ENCODE results near the gene SLC12A9. TPM values are rescaled to one million over a fixed set of nuclear protein-coding genes. Genes with fewer than 3 reads are reported as not detected.
"Not testable (repeated sequence)": the region's sequence is repeated elsewhere in the genome, so short reads cannot be mapped to it uniquely, and the experiment has no call there.

SLC12A9 gene
- polyA plus RNA-seq, 1 donor: 26.0 TPM

DNA sequence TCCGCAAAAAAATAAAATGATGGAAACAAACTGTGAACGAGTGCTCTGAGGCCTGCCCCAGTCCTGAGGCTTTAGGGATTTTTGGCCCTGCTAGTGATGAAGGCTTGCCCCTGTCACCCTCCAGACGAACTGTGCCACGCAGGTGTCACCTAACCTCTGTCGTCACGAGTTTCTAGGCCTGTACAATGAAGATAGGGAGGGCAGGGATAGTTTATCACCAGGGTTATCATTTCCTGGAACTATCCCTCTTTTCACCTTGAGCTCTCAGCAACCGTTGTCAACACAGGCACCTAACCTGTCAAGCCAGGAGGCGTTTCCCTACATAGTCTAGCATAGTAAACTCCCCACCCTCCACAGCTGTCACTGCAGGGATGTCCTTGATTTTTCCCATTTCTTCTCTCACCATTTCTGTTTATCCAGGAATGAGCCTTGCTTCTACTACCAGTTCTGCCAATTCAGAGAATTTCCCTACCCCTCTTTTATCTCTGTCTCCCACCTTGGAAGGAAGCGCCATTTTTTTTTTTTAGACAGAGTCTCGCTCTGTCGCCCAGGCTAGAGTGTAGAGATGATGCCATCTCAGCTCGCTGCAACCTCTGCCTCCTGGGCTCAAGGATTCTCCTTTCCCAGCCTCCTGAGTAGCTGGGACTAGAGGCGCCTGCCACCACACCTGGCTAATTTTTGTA, 45.4 kb downstream of the SLC12A9 start:
- WGBS (ENCODE audit: insufficient coverage, low lambda C conversion rate): 60% methylated on average over 1 of the region's 13 CpGs
- no peak overlapping the region for H3K4me3 ChIP-seq (ENCODE audit: low read length)
- H3K27ac ChIP-seq (ENCODE audit: low read length): peak overlapping the region; percentile 82
- no peaks in the 10 kb centered on the region for H3K36me3 ChIP-seq (ENCODE audit: control insufficient read depth, insufficient read depth, low read length)
- peaks cover 34% of the 10 kb centered on the region for H3K4me1 ChIP-seq (ENCODE audit: control insufficient read depth, insufficient read depth, low read length)
- peaks cover 11% of the 10 kb centered on the region for H3K9me3 ChIP-seq (ENCODE audit: control insufficient read depth, low read depth, low read length)
- peak; percentile 88 to 94 for DNase-seq
- peaks cover 27% of the 10 kb centered on the region for H3K27me3 ChIP-seq (ENCODE audit: control insufficient read depth, insufficient read depth, low read length)

GRCh38 chr7:100899432-100899831, 46.9 kb downstream of the SLC12A9 start:
- Histone ChIP-seq H3K9me3 (ENCODE audit: control insufficient read depth, low read depth, low read length) (peaks cover 11% of the 10 kb centered on the region), H3K27me3 (ENCODE audit: control insufficient read depth, insufficient read depth, low read length) (peaks cover 22% of the 10 kb centered on the region), H3K4me3 (ENCODE audit: low read length) (no peak overlapping the region), H3K27ac (ENCODE audit: low read length) (no peak overlapping the region), H3K36me3 (ENCODE audit: control insufficient read depth, insufficient read depth, low read length) (no peaks in the 10 kb centered on the region), H3K4me1 (ENCODE audit: control insufficient read depth, insufficient read depth, low read length) (peaks cover 37% of the 10 kb centered on the region)
- DNase-seq: no peak
- WGBS (ENCODE audit: insufficient coverage, low lambda C conversion rate): no CpG with 5 or more reads among the region's 5 CpGs

DNA sequence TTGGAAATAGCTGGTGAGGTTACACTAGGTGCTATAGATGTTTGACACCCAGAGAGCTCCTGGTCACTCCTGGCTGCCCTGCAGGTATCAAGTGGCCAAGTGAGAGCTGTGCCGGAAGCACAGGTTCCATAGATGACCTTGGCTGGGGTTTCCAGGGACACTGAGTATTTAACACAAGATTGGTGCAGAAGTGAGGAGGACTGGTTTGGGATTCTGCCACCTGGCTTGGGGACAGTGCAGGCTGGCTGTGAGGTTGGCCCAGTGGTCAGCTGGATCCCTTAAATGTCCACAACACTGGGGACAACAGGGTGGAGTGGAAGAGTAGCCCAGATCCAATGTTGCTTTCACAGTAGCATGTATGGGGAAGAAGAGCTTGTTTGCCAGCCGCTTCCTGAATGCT, 48.5 kb downstream of the SLC12A9 start:
- 100% methylated on average over 1 of the region's 2 CpGs for WGBS (ENCODE audit: insufficient coverage, low lambda C conversion rate)
- DNase-seq: no peak
- H3K4me3 ChIP-seq (ENCODE audit: low read length): no peak overlapping the region
- peaks cover 6% of the 10 kb centered on the region for H3K9me3 ChIP-seq (ENCODE audit: control insufficient read depth, low read depth, low read length)
- H3K4me1 ChIP-seq (ENCODE audit: control insufficient read depth, insufficient read depth, low read length): peaks cover 32% of the 10 kb centered on the region
- H3K27me3 ChIP-seq (ENCODE audit: control insufficient read depth, insufficient read depth, low read length): peaks cover 12% of the 10 kb centered on the region
- H3K36me3 ChIP-seq (ENCODE audit: control insufficient read depth, insufficient read depth, low read length): no peaks in the 10 kb centered on the region
- H3K27ac ChIP-seq (ENCODE audit: low read length): peak overlapping the region; percentile 2

DNA sequence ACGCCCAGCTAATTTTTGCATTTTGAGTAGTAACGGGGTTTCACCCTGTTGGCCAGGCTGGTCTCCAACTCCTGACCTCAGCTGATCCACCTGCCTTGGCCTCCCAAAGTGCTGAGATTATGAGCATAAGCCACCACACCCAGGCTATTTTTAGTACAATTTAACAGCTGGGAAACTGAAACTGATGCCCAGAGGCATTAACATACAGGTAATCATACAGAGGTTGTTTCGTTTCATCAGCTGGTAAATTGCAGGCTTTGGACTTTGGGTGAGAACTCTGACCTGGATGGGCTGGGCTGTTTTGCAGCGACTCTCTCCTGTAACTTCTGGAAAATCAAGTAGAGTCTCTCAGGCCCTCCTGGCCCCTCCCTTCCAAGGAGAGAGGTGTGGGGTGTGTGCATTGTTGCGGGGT, 49.4 kb downstream of the SLC12A9 start:
- Histone ChIP-seq H3K4me1 (ENCODE audit: control insufficient read depth, insufficient read depth, low read length) (peaks cover 25% of the 10 kb centered on the region), H3K9me3 (ENCODE audit: control insufficient read depth, low read depth, low read length) (no peaks in the 10 kb centered on the region), H3K36me3 (ENCODE audit: control insufficient read depth, insufficient read depth, low read length) (no peaks in the 10 kb centered on the region), H3K27ac (ENCODE audit: low read length) (peak overlapping the region; percentile 88), H3K27me3 (ENCODE audit: control insufficient read depth, insufficient read depth, low read length) (peaks cover 4% of the 10 kb centered on the region), H3K4me3 (ENCODE audit: low read length) (no peak overlapping the region)
- DNase-seq: peak; percentile 95 to 98
- WGBS (ENCODE audit: insufficient coverage, low lambda C conversion rate): no CpG with 5 or more reads among the region's 5 CpGs

- DNase-seq: no peak
- Histone ChIP-seq H3K27ac (ENCODE audit: low read length) (peak overlapping the region; percentile 88), H3K36me3 (ENCODE audit: control insufficient read depth, insufficient read depth, low read length) (no peaks in the 10 kb centered on the region), H3K27me3 (ENCODE audit: control insufficient read depth, insufficient read depth, low read length) (no peaks in the 10 kb centered on the region), H3K9me3 (ENCODE audit: control insufficient read depth, low read depth, low read length) (no peaks in the 10 kb centered on the region), H3K4me1 (ENCODE audit: control insufficient read depth, insufficient read depth, low read length) (peaks cover 19% of the 10 kb centered on the region), H3K4me3 (ENCODE audit: low read length) (no peak overlapping the region)
- no CpG with 5 or more reads among the region's 7 CpGs for WGBS (ENCODE audit: insufficient coverage, low lambda C conversion rate)
Observed at GRCh38 chr7:100902638-100903037, 50.1 kb downstream of the SLC12A9 start.

DNA sequence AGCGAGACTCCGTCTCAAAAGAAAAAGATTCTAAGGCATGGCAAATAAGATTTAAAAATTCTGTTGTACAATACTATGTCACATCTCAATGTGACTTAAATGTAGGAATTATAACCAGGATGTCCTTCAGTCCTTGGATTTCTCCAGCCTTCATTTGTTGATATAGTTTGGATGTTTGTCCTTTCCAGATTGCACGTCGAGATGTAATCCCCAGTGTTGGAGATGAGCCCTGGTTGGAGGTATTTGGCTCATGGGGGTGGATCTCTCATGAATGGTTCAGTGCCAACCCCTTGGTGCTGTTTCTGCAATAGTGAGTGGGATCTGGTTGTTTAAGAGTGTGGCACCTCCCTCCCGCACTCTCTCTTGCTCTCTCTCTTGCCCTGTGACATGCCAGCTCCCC, 56.0 kb downstream of the SLC12A9 start:
- H3K36me3 ChIP-seq (ENCODE audit: control insufficient read depth, insufficient read depth, low read length): no peaks in the 10 kb centered on the region
- H3K27me3 ChIP-seq (ENCODE audit: control insufficient read depth, insufficient read depth, low read length): no peaks in the 10 kb centered on the region
- H3K4me1 ChIP-seq (ENCODE audit: control insufficient read depth, insufficient read depth, low read length): peaks cover 12% of the 10 kb centered on the region
- DNase-seq: no peak
- no peak overlapping the region for H3K4me3 ChIP-seq (ENCODE audit: low read length)
- no peaks in the 10 kb centered on the region for H3K9me3 ChIP-seq (ENCODE audit: control insufficient read depth, low read depth, low read length)
- no CpG with 5 or more reads among the region's 5 CpGs for WGBS (ENCODE audit: insufficient coverage, low lambda C conversion rate)
- H3K27ac ChIP-seq (ENCODE audit: low read length): no peak overlapping the region

DNA sequence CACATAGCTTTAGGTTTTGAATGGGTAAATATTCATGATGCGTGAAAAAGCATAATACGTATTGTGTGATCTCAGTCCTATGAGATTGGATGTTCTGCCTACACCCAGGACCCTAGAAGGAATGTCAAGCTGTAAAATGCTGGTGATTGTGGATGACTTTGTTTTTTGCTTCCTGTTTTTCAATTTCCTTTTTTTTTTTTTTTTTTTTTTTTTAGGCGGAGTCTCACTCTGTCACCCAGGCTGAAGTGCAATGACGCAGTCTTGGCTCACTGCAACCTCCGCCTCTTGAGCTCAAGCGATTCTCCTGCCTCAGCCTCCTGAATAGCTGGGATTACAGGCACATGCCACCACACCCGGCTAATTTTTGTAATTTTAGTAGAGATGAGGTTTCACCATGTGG, 57.9 kb downstream of the SLC12A9 start:
- not testable (repeated sequence) for H3K4me3 ChIP-seq (ENCODE audit: low read length); H3K9me3 ChIP-seq (ENCODE audit: control insufficient read depth, low read depth, low read length); H3K27me3 ChIP-seq (ENCODE audit: control insufficient read depth, insufficient read depth, low read length); H3K36me3 ChIP-seq (ENCODE audit: control insufficient read depth, insufficient read depth, low read length)
- peak; percentile 58 to 67 for DNase-seq
- Histone ChIP-seq H3K27ac (ENCODE audit: low read length) (peak overlapping the region; percentile 99), H3K4me1 (ENCODE audit: control insufficient read depth, insufficient read depth, low read length) (peaks cover 24% of the 10 kb centered on the region)
- no CpG with 5 or more reads among the region's 7 CpGs for whole genome bisulfite sequencing (ENCODE audit: insufficient coverage, low lambda C conversion rate)

DNA sequence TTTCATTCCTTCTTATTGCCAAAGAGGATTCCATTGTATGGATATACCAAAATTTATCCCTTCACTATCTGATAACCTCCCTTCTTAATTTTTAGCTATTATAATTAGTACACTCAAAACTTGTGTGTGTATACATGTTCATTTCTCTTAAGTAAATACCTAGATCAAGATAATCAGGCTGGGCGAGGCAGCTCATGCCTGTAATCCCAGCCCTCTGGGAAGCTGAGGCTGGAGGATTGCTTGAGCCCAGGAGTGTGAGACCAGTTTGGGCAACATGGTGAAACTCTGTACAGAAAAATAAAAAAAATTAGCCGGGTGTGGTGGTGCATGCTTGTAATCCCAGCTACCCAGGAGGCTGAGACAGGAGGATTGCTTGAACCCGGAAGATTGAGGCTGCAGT, 59.0 kb downstream of the SLC12A9 start:
- Histone ChIP-seq H3K27me3 (ENCODE audit: control insufficient read depth, insufficient read depth, low read length) (no peaks in the 10 kb centered on the region), H3K4me3 (ENCODE audit: low read length) (no peak overlapping the region), H3K9me3 (ENCODE audit: control insufficient read depth, low read depth, low read length) (no peaks in the 10 kb centered on the region), H3K27ac (ENCODE audit: low read length) (peak overlapping the region; percentile 99), H3K36me3 (ENCODE audit: control insufficient read depth, insufficient read depth, low read length) (no peaks in the 10 kb centered on the region), H3K4me1 (ENCODE audit: control insufficient read depth, insufficient read depth, low read length) (peaks cover 24% of the 10 kb centered on the region)
- DNase-seq: no peak
- no CpG with 5 or more reads among the region's 3 CpGs for WGBS (ENCODE audit: insufficient coverage, low lambda C conversion rate)

DNA sequence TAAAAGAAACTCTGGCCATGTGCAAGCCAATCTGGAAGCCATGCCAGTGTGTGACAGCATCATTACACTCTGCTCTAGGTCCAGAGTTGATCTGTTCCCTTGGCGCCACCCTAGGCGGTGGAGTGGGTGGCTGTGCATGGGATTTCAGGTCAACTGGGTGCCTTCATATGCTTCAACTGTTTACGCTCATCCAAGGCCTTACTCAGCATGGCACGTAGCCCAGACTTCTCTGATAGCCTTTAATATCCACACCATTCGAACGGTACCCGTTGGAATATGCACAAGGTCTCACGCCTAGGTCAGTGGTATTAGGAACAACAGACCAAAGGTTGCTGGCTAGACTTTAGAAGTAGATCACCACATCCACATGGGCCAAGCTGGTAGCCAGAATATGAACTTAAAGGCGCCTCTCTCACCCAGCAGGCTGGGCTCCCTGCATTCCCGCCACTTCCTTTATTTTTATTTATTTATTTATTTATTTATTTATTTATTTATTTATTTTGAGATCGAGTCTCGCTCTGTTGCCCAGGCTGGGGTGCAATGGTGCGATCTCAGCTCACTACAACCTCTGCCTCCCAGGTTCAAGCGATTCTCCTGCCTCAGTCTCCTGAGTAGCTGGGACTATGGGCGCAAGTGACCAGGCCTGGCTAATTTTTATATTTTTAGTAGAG, 61.8 kb downstream of the SLC12A9 start:
- WGBS (ENCODE audit: insufficient coverage, low lambda C conversion rate): no CpG with 5 or more reads among the region's 15 CpGs
- H3K4me3 ChIP-seq (ENCODE audit: low read length): no peak overlapping the region
- no peaks in the 10 kb centered on the region for H3K27me3 ChIP-seq (ENCODE audit: control insufficient read depth, insufficient read depth, low read length)
- peak overlapping the region; percentile 2 for H3K27ac ChIP-seq (ENCODE audit: low read length)
- H3K9me3 ChIP-seq (ENCODE audit: control insufficient read depth, low read depth, low read length): no peaks in the 10 kb centered on the region
- H3K36me3 ChIP-seq (ENCODE audit: control insufficient read depth, insufficient read depth, low read length): no peaks in the 10 kb centered on the region
- peaks cover 27% of the 10 kb centered on the region for H3K4me1 ChIP-seq (ENCODE audit: control insufficient read depth, insufficient read depth, low read length)
- peak; percentile 41 to 72 for DNase-seq

- no peak overlapping the region for H3K4me3 ChIP-seq (ENCODE audit: low read length)
- H3K9me3 ChIP-seq (ENCODE audit: control insufficient read depth, low read depth, low read length): no peaks in the 10 kb centered on the region
- no peak overlapping the region for H3K27ac ChIP-seq (ENCODE audit: low read length)
- WGBS (ENCODE audit: insufficient coverage, low lambda C conversion rate): no CpG with 5 or more reads among the region's 8 CpGs
- no peaks in the 10 kb centered on the region for H3K36me3 ChIP-seq (ENCODE audit: control insufficient read depth, insufficient read depth, low read length)
- H3K4me1 ChIP-seq (ENCODE audit: control insufficient read depth, insufficient read depth, low read length): peaks cover 27% of the 10 kb centered on the region
- no peaks in the 10 kb centered on the region for H3K27me3 ChIP-seq (ENCODE audit: control insufficient read depth, insufficient read depth, low read length)
- no peak for DNase-seq
Observed at GRCh38 chr7:100914879-100915447, 62.5 kb downstream of the SLC12A9 start.

Data from large intestine (tissue), 3 donors.